ENCODE measurements around the gene HOPX.

- TF ChIP-seq CEBPB (IDR thresholded peaks at IDR 0.05; ENCODE audit: low read depth, low read length) (no peak), POLR2A (IDR thresholded peaks at IDR 0.05; ENCODE audit: low read depth, low read length) (no peak), USF2 (IDR thresholded peaks at IDR 0.05; ENCODE audit: low read depth, low read length) (no peak), NFE2L2 (IDR thresholded peaks at IDR 0.05; ENCODE audit: low read depth, low read length) (no peak), SMC3 (IDR thresholded peaks at IDR 0.05; ENCODE audit: low read depth, low read length) (no peak), BHLHE40 (IDR thresholded peaks at IDR 0.05; ENCODE audit: low read depth, low read length) (no peak), RAD21 (IDR thresholded peaks at IDR 0.05; ENCODE audit: low read length) (no peak), MXI1 (IDR thresholded peaks at IDR 0.05; ENCODE audit: borderline replicate concordance, low read depth, low read length) (no peak), RCOR1 (IDR thresholded peaks at IDR 0.05; ENCODE audit: insufficient replicate concordance, low read length) (no peak), MAFK (IDR thresholded peaks at IDR 0.05; ENCODE audit: low read depth, low read length) (no peak), CHD1 (IDR thresholded peaks at IDR 0.05; ENCODE audit: low read depth, low read length) (no peak), MAZ (IDR thresholded peaks at IDR 0.05; ENCODE audit: borderline replicate concordance, low read depth, low read length) (no peak)
- TF ChIP-seq, protein P1, sequence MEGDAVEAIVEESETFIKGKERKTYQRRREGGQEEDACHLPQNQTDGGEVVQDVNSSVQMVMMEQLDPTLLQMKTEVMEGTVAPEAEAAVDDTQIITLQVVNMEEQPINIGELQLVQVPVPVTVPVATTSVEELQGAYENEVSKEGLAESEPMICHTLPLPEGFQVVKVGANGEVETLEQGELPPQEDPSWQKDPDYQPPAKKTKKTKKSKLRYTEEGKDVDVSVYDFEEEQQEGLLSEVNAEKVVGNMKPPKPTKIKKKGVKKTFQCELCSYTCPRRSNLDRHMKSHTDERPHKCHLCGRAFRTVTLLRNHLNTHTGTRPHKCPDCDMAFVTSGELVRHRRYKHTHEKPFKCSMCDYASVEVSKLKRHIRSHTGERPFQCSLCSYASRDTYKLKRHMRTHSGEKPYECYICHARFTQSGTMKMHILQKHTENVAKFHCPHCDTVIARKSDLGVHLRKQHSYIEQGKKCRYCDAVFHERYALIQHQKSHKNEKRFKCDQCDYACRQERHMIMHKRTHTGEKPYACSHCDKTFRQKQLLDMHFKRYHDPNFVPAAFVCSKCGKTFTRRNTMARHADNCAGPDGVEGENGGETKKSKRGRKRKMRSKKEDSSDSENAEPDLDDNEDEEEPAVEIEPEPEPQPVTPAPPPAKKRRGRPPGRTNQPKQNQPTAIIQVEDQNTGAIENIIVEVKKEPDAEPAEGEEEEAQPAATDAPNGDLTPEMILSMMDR (conservative IDR thresholded peaks at IDR 0.05; ENCODE audit: low read depth, low read length) = no peak
- TF ChIP-seq, protein P2, sequence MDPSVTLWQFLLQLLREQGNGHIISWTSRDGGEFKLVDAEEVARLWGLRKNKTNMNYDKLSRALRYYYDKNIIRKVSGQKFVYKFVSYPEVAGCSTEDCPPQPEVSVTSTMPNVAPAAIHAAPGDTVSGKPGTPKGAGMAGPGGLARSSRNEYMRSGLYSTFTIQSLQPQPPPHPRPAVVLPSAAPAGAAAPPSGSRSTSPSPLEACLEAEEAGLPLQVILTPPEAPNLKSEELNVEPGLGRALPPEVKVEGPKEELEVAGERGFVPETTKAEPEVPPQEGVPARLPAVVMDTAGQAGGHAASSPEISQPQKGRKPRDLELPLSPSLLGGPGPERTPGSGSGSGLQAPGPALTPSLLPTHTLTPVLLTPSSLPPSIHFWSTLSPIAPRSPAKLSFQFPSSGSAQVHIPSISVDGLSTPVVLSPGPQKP (IDR thresholded peaks at IDR 0.05; ENCODE audit: borderline replicate concordance, low read depth, low read length) = no peak
Observed at GRCh38 chr4:56650262-56651055, 30.6 kb downstream of the HOPX start.
